OCI-LY3 (cell line): Measurements from ENCODE around the gene OR5B17.

ENCODE experiments used
- CTCF ChIP-seq: fragments of 200-600, 300-600 bp; sonication (generic); IDR thresholded peaks from 2 replicates; pipeline ENCODE4 v1.5.1; 2014; ENCODE audit warnings: antibody characterized with exemption, low read length, low read depth
- EZH2phosphoT487 ChIP-seq: fragments of 200-600 bp; shearing (Covaris generic); IDR thresholded peaks from 2 replicates; pipeline ENCODE4 v1.6.1; 2018; ENCODE audit warnings: antibody characterized with exemption, mixed run types, low read depth

- TF ChIP-seq CTCF: no peak
- no peak for TF ChIP-seq EZH2phosphoT487
Measured at GRCh38 chr11:58406774-58407173, 47.9 kb upstream of the OR5B17 start, which contains the start of gene OR5B3.
